ENCODE measurements around the gene ELMO3. TPM values are rescaled to one million over a fixed set of nuclear protein-coding genes. Genes with fewer than 3 reads are reported as not detected.

The ELMO3 gene
- total RNA-seq, 1 donor = 0.09 TPM

DNA sequence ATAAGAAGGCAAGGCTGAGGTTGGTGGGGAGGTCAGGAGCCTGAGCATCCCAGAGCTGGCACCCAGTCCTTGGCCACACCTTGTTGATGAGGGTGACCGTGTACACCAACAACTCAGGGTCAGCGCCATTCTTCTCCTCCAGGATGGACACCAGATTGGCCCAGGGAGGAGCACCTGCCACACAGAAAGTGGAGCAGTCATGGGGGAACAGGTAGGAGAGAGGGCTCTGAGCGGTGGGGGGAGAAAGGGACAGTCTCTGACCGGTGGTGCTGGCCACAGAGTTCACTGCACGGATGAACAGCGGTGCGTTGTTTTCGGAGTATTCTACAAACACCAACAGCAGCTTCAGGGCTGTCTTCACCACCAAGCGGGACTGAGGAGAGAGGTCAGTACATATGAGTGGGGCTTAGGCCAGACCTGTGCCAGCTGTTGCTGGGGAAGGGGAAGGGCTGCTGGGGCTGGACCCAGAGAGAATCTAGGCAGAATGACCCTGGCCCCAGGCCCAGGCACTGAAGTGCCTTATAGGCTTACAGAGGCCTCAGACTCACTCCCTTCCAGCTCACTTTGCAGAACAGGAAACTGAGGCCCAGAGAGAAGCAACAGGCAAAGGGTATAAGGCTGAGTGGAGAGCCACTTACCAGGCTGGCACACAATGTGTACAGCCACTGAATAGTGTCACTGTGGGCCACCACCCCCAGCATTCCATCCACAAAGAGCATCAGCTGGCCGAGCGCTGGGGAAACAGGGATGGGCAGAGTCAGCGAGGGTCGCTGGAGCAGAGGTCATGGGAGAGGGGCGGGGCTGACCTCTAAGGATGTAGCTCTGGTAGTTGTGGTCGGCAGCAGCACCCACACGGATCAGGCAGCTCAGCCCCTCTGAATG is 38.7 kb downstream of the ELMO3 start:
- H3K4me3 ChIP-seq (ENCODE audit: low read depth, low read length) = no peak overlapping the region
- no peak for DNase-seq (ENCODE audit: low read depth)
- TF ChIP-seq, protein P1, sequence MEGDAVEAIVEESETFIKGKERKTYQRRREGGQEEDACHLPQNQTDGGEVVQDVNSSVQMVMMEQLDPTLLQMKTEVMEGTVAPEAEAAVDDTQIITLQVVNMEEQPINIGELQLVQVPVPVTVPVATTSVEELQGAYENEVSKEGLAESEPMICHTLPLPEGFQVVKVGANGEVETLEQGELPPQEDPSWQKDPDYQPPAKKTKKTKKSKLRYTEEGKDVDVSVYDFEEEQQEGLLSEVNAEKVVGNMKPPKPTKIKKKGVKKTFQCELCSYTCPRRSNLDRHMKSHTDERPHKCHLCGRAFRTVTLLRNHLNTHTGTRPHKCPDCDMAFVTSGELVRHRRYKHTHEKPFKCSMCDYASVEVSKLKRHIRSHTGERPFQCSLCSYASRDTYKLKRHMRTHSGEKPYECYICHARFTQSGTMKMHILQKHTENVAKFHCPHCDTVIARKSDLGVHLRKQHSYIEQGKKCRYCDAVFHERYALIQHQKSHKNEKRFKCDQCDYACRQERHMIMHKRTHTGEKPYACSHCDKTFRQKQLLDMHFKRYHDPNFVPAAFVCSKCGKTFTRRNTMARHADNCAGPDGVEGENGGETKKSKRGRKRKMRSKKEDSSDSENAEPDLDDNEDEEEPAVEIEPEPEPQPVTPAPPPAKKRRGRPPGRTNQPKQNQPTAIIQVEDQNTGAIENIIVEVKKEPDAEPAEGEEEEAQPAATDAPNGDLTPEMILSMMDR (IDR thresholded peaks at IDR 0.05; ENCODE audit: insufficient read depth, low read length) = no peak

DNA sequence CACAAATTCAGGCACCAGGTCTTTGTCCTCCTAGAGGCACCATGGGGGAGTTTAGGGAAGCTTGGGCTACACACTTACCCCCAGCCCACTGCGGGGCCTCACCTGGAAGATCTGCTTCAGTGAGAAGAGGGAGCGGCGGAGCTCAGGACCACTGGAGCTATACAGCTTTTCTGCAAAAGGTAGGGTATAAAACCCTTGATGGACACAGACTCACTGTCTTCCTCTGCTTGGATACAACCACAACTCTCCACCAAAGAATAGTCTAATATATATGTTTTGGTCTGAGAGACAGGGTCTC is 39.3 kb downstream of the ELMO3 start:
- DNase-seq (ENCODE audit: low read depth) = no peak
- no peak overlapping the region for H3K4me3 ChIP-seq (ENCODE audit: low read depth, low read length)
- TF ChIP-seq, protein P1 (IDR thresholded peaks at IDR 0.05; ENCODE audit: insufficient read depth, low read length) = no peak

DNA sequence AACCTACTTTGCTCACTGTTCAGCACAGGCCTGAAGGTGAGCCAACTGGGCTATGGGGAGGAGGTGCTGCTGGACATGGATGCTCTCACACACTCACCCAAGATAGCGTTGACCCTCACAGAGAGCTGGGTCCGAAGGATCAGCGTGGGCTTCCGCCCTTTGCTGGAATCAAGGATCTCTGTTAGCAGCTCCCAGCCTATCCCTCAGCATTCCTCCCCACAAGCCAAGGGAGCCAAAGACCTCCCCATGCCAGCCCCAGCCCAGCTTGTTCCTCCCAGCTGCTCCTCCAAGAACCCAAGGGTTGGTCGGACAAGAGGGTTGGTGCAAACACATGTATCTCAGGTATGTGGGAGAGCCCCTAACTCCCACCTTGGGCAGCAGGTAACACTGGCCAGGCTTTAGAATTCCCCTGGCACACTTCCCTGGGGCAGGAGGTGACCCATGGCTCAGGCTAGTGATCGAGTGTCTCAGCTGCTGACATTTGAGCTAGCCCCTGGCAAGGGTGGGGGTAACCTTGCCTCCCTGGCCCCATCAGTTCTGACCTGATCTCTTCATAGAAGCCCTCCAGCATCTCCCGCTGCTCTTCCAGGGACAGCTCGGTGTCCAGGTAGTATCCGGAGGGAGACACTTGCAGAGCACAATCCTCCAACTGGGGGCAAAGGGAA is 40.0 kb downstream of the ELMO3 start:
- no peak overlapping the region for H3K4me3 ChIP-seq (ENCODE audit: low read depth, low read length)
- DNase-seq (ENCODE audit: low read depth) = no peak
- TF ChIP-seq, protein P1 (IDR thresholded peaks at IDR 0.05; ENCODE audit: insufficient read depth, low read length) = no peak

DNA sequence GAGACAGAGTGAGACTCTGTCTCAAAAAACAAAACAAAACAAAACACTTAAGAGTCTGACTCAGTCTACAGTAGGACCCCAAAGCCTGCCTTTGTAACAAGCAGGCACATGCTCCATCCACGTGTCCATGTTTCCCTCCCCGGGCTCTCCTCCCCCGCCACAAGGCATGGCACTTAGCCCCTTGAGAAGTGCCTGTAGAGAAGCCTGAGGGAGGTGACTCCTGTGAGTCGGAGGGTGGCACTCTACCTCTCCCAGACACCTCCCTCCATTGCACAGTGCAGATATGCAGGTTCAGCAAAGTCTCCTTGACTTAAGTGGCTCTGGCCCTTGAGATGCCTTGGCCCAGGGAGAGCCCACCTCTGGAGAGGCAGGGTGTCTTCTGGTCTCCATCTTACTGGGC is 41.6 kb downstream of the ELMO3 start:
- H3K4me3 ChIP-seq (ENCODE audit: low read depth, low read length) = no peak overlapping the region
- no peak for DNase-seq (ENCODE audit: low read depth)
- TF ChIP-seq, protein P1 (IDR thresholded peaks at IDR 0.05; ENCODE audit: insufficient read depth, low read length) = no peak

DNA sequence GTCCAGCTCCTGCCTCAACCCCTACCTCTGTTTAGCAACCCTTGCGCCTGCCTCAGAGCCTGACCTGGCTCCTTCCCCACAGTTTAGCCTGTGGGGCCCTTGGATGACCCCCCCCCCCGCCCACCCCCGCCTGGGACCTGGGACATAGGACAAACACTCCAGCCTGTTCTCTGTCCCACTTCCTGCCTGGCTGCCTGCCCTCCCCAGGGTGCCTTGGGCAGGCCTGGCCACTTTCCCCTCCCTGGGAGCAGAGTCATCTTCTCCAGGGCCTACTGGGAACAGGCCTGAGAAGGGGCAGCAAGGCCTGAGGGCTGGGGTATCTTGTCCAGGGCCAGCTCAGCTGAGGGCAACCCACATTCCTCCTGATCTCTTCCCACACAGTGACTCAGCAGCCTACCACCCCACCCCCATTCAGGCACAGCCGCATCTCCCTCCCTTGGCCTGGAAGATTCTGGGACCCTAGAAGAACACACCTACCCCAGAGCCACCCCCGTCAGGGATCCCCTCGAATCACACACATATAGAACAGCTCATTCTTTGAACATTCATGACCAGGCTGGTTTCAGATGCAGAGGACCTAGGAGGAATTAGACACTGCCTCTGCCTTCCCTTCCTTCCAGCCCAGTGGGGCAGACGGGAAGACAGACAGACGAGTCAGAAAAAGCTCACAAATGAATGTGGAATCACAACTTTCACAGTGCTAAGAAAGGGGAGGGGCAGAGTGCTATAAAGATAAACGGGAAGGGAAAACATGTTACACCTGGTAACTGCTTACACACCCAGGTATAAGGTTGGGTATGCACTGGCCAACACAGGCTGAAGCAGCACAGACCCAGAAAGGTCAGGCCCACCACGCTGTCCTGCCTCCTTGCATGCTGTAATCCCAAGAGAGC is 42.3 kb downstream of the ELMO3 start:
- H3K4me3 ChIP-seq (ENCODE audit: low read depth, low read length) = no peak overlapping the region
- TF ChIP-seq, protein P1 (IDR thresholded peaks at IDR 0.05; ENCODE audit: insufficient read depth, low read length) = no peak
- peak; percentile 70 for DNase-seq (ENCODE audit: low read depth)

DNA sequence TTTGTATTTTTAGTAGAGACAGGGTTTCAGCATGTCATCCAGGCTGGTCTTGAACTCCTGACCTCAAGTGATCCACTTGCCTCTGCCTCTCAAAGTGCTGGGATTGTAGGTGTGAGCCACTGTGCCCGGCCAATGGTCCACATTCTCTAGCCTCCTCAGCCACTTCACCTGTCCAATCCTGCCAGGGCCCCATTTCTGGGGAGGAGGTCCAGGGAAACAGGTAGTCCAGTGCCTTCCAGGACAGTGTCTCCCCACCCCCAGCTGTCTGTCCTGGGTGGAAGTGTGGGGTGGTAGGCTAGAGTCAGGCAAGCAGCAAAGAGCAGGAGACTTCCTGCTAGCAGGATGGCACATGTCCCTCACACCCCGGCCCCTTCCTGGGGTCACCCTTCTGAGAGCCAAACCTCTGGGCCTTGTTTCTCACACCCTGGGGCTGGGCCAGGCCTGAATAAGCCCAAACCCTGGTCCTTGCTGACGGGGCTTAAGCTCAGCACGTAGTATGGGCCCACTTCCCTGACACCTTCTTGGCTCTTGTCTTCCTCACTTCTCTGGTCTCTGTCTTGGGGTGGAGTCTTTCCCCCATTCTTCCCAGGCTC is 43.3 kb downstream of the ELMO3 start:
- no peak for DNase-seq (ENCODE audit: low read depth)
- TF ChIP-seq, protein P1 (IDR thresholded peaks at IDR 0.05; ENCODE audit: insufficient read depth, low read length) = no peak
- H3K4me3 ChIP-seq (ENCODE audit: low read depth, low read length) = no peak overlapping the region

Measured in fibroblast of the aortic adventitia (primary cell).